Mesendoderm (in vitro differentiated cells): ENCODE measurements around the gene C1orf141.
"Not testable (repeated sequence)": the region's sequence is repeated elsewhere in the genome, so short reads cannot be mapped to it uniquely, and the experiment has no call there.

Experiments used
- DNase-seq: peaks from one replicate; pipeline ENCODE4 v3.0.0; 2013
- H2AK5ac ChIP-seq: 2 replicates; pipeline ENCODE4 v1.6.1; 2013; ENCODE audit warnings: low read length, inconsistent platforms
- H2BK120ac ChIP-seq: 2 replicates; pipeline ENCODE4 v1.6.1; 2013; ENCODE audit warnings: low read depth, mild to moderate bottlenecking, low read length, moderate library complexity, mixed read lengths
- H2BK15ac ChIP-seq: replicated peaks from 2 replicates; pipeline ENCODE4 v1.6.1; 2013; ENCODE audit warnings: low read depth, mild to moderate bottlenecking, moderate library complexity
- H2BK5ac ChIP-seq: 2 replicates; pipeline ENCODE4 v1.6.1; 2013; ENCODE audit warnings: low read length, inconsistent platforms
- H3K18ac ChIP-seq: 2 replicates; pipeline ENCODE4 v1.6.1; 2013; ENCODE audit warnings: mild to moderate bottlenecking, low read length, mixed read lengths
- H3K23ac ChIP-seq: one replicate; pipeline ENCODE4 v1.6.1; 2013; ENCODE audit warnings: low read length
- H3K27ac ChIP-seq: 2 replicates; pipeline ENCODE4 v1.5.1; 2013; ENCODE audit warnings: low read depth, mild to moderate bottlenecking, inconsistent platforms, low read length, moderate library complexity
- H3K27me3 ChIP-seq: 2 replicates; pipeline ENCODE4 v1.6.1; 2013; ENCODE audit warnings: low read length, control low read depth, mild to moderate bottlenecking, inconsistent platforms; ENCODE audit not compliant: insufficient read depth, poor library complexity
- H3K36me3 ChIP-seq: 2 replicates; pipeline ENCODE4 v1.6.1; 2013; ENCODE audit warnings: low read length, inconsistent platforms; ENCODE audit not compliant: control insufficient read depth, insufficient read depth
- H3K4ac ChIP-seq: one replicate; pipeline ENCODE4 v1.6.1; 2013; ENCODE audit warnings: low read depth, mild to moderate bottlenecking, low read length, moderate library complexity
- H3K4me1 ChIP-seq: 2 replicates; pipeline ENCODE4 v1.6.1; 2013; ENCODE audit warnings: low read depth, low read length, inconsistent platforms; ENCODE audit not compliant: control insufficient read depth
- H3K4me2 ChIP-seq: 2 replicates; pipeline ENCODE4 v1.6.1; 2013; ENCODE audit warnings: low read length
- H3K4me3 ChIP-seq: 2 replicates; pipeline ENCODE4 v1.5.1; 2013; ENCODE audit warnings: mild to moderate bottlenecking, low read length
- H3K56ac ChIP-seq: one replicate; pipeline ENCODE4 v1.6.1; 2013; ENCODE audit warnings: low read length
- H3K79me1 ChIP-seq: 2 replicates; pipeline ENCODE4 v1.6.1; 2013; ENCODE audit warnings: low read length, inconsistent platforms
- H3K79me2 ChIP-seq: 2 replicates; pipeline ENCODE4 v1.6.1; 2013; ENCODE audit warnings: mild to moderate bottlenecking, low read length; ENCODE audit not compliant: control insufficient read depth, insufficient read depth
- H3K9ac ChIP-seq: 2 replicates; pipeline ENCODE4 v1.6.1; 2013; ENCODE audit warnings: low read length, inconsistent platforms
- H4K5ac ChIP-seq: one replicate; pipeline ENCODE4 v1.6.1; 2013; ENCODE audit warnings: low read length
- H4K8ac ChIP-seq: one replicate; pipeline ENCODE4 v1.6.1; 2013; ENCODE audit warnings: low read depth, mild to moderate bottlenecking, control low read depth, low read length, moderate library complexity
- WGBS: extraction: QIAGEN DNeasy Blood & Tissue Kit; methylation state at CpG from one replicate; pipeline ENCODE4 v1.1.7; 2013; ENCODE audit warnings: low lambda C conversion rate, missing lambda C conversion rate; ENCODE audit not compliant: insufficient coverage; ENCODE audit errors: extremely low coverage; 5-methylcytosine and 5-hydroxymethylcytosine counted together

The C1orf141 gene

DNA sequence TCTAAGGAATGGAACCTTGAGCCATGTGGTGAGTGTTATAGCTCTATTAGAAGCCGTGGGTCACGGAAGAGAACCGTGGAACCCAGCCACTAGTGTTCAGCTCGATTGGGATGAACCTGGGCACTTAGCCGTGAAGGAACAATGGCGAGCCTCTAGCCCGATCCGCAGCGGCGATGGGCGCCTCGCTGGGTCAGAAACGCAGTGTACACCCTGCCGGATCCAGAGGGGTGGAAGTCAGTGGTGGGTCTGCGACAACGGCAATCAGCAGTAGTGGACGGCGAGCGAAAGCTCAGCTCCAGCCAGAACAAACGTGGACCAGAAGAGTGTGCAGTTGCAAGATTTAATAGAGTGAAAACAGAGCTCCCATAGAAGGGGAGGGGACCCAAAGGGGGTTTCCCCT is 13.2 kb upstream of the C1orf141 start:
- H3K4me1 ChIP-seq, H2BK15ac ChIP-seq, H3K27me3 ChIP-seq, H3K4me3 ChIP-seq, H3K79me2 ChIP-seq, H4K5ac ChIP-seq, H3K18ac ChIP-seq, H2BK5ac ChIP-seq, H3K4ac ChIP-seq, H4K8ac ChIP-seq, H3K23ac ChIP-seq, H3K27ac ChIP-seq, H3K9ac ChIP-seq, H3K4me2 ChIP-seq, H3K79me1 ChIP-seq, DNase-seq, H3K56ac ChIP-seq, H3K36me3 ChIP-seq, H2AK5ac ChIP-seq, H2BK120ac ChIP-seq: not testable (repeated sequence)
- no CpG with 5 or more reads among the region's 20 CpGs for WGBS

DNA sequence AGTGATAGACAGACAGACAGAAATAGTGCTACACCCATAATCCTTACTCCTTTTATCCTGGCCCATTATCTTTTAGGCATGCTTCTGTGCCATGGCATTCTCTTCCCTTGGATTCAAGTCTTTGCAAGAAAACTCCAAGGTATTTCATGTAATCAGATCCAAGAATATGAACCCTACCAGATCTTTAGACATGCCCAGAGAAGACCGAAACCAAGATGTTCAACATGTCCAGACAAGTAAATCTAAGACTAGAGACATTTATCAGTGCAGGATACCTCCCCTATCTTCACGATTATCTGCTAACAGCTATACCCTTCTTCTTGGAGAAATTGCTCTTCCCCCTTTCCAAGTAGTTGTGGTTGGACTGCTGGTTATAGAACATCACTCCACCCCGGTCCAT is 11.8 kb upstream of the C1orf141 start:
- H2BK120ac ChIP-seq: no peak overlapping the region
- H3K56ac ChIP-seq: no peak overlapping the region
- no CpG with 5 or more reads among the region's 3 CpGs for WGBS
- no peak overlapping the region for H3K27ac ChIP-seq
- no peak overlapping the region for H2BK15ac ChIP-seq
- no peak overlapping the region for H3K9ac ChIP-seq
- no peaks in the 10 kb centered on the region for H3K4me1 ChIP-seq
- H3K36me3 ChIP-seq: no peaks in the 10 kb centered on the region
- no peak for DNase-seq
- H3K79me2 ChIP-seq: no peaks in the 10 kb centered on the region
- no peak overlapping the region for H2AK5ac ChIP-seq
- H4K5ac ChIP-seq: no peak overlapping the region
- no peak overlapping the region for H3K4ac ChIP-seq
- no peaks in the 10 kb centered on the region for H3K79me1 ChIP-seq
- no peak overlapping the region for H3K4me2 ChIP-seq
- H3K18ac ChIP-seq: no peak overlapping the region
- no peak overlapping the region for H4K8ac ChIP-seq
- H2BK5ac ChIP-seq: no peak overlapping the region
- no peaks in the 10 kb centered on the region for H3K27me3 ChIP-seq
- no peak overlapping the region for H3K23ac ChIP-seq
- H3K4me3 ChIP-seq: no peak overlapping the region

DNA sequence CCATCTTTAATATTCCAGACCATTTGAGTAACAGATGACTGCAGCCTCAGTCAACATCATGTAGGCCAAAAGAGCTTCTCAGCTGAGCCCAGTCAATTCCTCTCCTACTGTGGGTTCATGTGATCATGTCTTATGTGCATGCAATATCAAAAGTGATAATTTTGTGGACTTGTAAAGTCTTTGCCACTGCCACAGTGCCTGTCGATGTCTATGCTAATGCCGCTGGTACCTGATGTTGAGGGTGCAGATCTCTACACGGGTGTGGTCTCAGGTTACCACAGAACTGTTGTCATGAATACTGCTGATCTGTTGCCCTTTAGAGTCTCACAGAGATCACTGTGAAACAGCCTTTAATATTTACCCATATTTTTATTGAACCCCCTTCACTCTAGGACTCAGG is 11.3 kb upstream of the C1orf141 start:
- Histone ChIP-seq H3K9ac (no peak overlapping the region), H3K4me2 (no peak overlapping the region), H3K79me2 (no peaks in the 10 kb centered on the region), H3K79me1 (no peaks in the 10 kb centered on the region), H2BK5ac (no peak overlapping the region), H4K5ac (no peak overlapping the region), H3K4me1 (no peaks in the 10 kb centered on the region), H3K27me3 (no peaks in the 10 kb centered on the region), H2BK120ac (no peak overlapping the region), H3K27ac (no peak overlapping the region), H3K18ac (no peak overlapping the region), H3K56ac (no peak overlapping the region), H3K4ac (no peak overlapping the region), H3K36me3 (no peaks in the 10 kb centered on the region), H3K4me3 (no peak overlapping the region), H4K8ac (no peak overlapping the region), H2BK15ac (no peak overlapping the region), H2AK5ac (no peak overlapping the region), H3K23ac (no peak overlapping the region)
- WGBS: no CpG with 5 or more reads among the region's 3 CpGs
- DNase-seq: no peak

- Histone ChIP-seq H3K4me3 (no peak overlapping the region), H3K79me1 (no peaks in the 10 kb centered on the region), H2AK5ac (no peak overlapping the region), H2BK15ac (no peak overlapping the region), H3K18ac (no peak overlapping the region), H3K4me1 (no peaks in the 10 kb centered on the region), H2BK5ac (no peak overlapping the region), H3K79me2 (no peaks in the 10 kb centered on the region), H4K8ac (no peak overlapping the region), H3K4ac (no peak overlapping the region), H4K5ac (no peak overlapping the region), H2BK120ac (no peak overlapping the region), H3K36me3 (no peaks in the 10 kb centered on the region), H3K27ac (no peak overlapping the region), H3K4me2 (no peak overlapping the region), H3K9ac (no peak overlapping the region), H3K23ac (no peak overlapping the region), H3K27me3 (no peaks in the 10 kb centered on the region), H3K56ac (no peak overlapping the region)
- no peak for DNase-seq
- no CpG with 5 or more reads among the region's 2 CpGs for WGBS
Measured at GRCh38 chr1:67144696-67145095, 9.9 kb upstream of the C1orf141 start.

GRCh38 chr1:67143966-67144365 is 9.2 kb upstream of the C1orf141 start:
- no peak overlapping the region for H3K4ac ChIP-seq
- no peak overlapping the region for H3K4me2 ChIP-seq
- no CpG with 5 or more reads among the region's 3 CpGs for WGBS
- H3K4me1 ChIP-seq: no peaks in the 10 kb centered on the region
- H2AK5ac ChIP-seq: no peak overlapping the region
- no peak overlapping the region for H3K9ac ChIP-seq
- H3K56ac ChIP-seq: no peak overlapping the region
- H3K4me3 ChIP-seq: no peak overlapping the region
- no peak overlapping the region for H3K18ac ChIP-seq
- DNase-seq: no peak
- H3K79me2 ChIP-seq: no peaks in the 10 kb centered on the region
- no peak overlapping the region for H2BK5ac ChIP-seq
- no peak overlapping the region for H2BK120ac ChIP-seq
- no peaks in the 10 kb centered on the region for H3K36me3 ChIP-seq
- no peaks in the 10 kb centered on the region for H3K27me3 ChIP-seq
- no peak overlapping the region for H4K5ac ChIP-seq
- H3K23ac ChIP-seq: no peak overlapping the region
- H4K8ac ChIP-seq: no peak overlapping the region
- no peaks in the 10 kb centered on the region for H3K79me1 ChIP-seq
- H3K27ac ChIP-seq: no peak overlapping the region
- no peak overlapping the region for H2BK15ac ChIP-seq

- no peak overlapping the region for H3K56ac ChIP-seq
Measured at GRCh38 chr1:67142931-67143330, 8.2 kb upstream of the C1orf141 start.

More at GRCh38 chr1:67142931-67143330, 8.2 kb upstream of the C1orf141 start:
- Histone ChIP-seq H3K4me3 (no peak overlapping the region), H4K5ac (no peak overlapping the region), H2AK5ac (no peak overlapping the region), H3K36me3 (no peaks in the 10 kb centered on the region), H3K9ac (no peak overlapping the region), H3K27ac (no peak overlapping the region), H3K4me1 (no peaks in the 10 kb centered on the region), H3K23ac (no peak overlapping the region), H3K79me1 (no peaks in the 10 kb centered on the region), H2BK120ac (no peak overlapping the region), H4K8ac (no peak overlapping the region), H3K4me2 (no peak overlapping the region), H3K4ac (no peak overlapping the region), H3K18ac (no peak overlapping the region), H3K79me2 (no peaks in the 10 kb centered on the region), H3K27me3 (no peaks in the 10 kb centered on the region), H2BK5ac (no peak overlapping the region), H2BK15ac (no peak overlapping the region)
- DNase-seq: no peak
- WGBS: 100% methylated on average over 1 of the region's 3 CpGs
